ENCODE results near the gene EIF1AD. TPM values are rescaled to one million over a fixed set of nuclear protein-coding genes. Genes with fewer than 3 reads are reported as not detected.
A peak's percentile ranks its signal among the peaks of the same experiment; 100 is the strongest.

The EIF1AD gene
- total and polyA plus RNA-seq, 9 of the 15 experiments (the other 6 are each of a cell fraction or from before 2014, with no cell fraction given): 50.1 to 98.8 (median 58.7) TPM

- TF ChIP-seq ZBTB49 (CRISPR knock-in tag; IDR thresholded peaks at IDR 0.05; ENCODE audit: borderline replicate concordance) (no peak), ZBTB26 (CRISPR knock-in tag; IDR thresholded peaks at IDR 0.05) (peak; percentile 66; the same call in 1 of the 2 replicates), ATF1 (CRISPR knock-in tag; IDR thresholded peaks at IDR 0.05) (no peak), ATF1 (tag; IDR thresholded peaks at IDR 0.05) (peak; percentile 91), TOE1 (IDR thresholded peaks at IDR 0.05; ENCODE audit: borderline replicate concordance) (no peak), TOE1 (CRISPR knock-in tag; IDR thresholded peaks at IDR 0.05; ENCODE audit: borderline replicate concordance, low read depth) (no peak), PTTG1 (tag; IDR thresholded peaks at IDR 0.05; ENCODE audit: low read depth) (no peak), USF2 (CRISPR knock-in tag; IDR thresholded peaks at IDR 0.05) (no peak), POLR2AphosphoS5 (IDR thresholded peaks at IDR 0.05; ENCODE audit: control insufficient read depth, insufficient read depth, low read depth, low read length) (peak; percentile 86), PTRF (tag; IDR thresholded peaks at IDR 0.05) (no peak), HMBOX1 (IDR thresholded peaks at IDR 0.05) (no peak), CBX2 (IDR thresholded peaks at IDR 0.05; ENCODE audit: insufficient read depth, low read length, poor library complexity, severe bottlenecking) (no peak), ZNF561 (CRISPR knock-in tag; conservative IDR thresholded peaks at IDR 0.05) (no peak), EZH2 (IDR thresholded peaks at IDR 0.05; ENCODE audit: borderline replicate concordance, low read depth, low read length) (no peak), CEBPG (CRISPR knock-in tag; IDR thresholded peaks at IDR 0.05) (no peak), CEBPG (tag; conservative IDR thresholded peaks at IDR 0.05 in 1 of 2, IDR thresholded peaks at IDR 0.05 in 1 of 2) (no peak), RFX1 (IDR thresholded peaks at IDR 0.05) (no peak), NCOA6 (IDR thresholded peaks at IDR 0.05) (no peak), BCOR (IDR thresholded peaks at IDR 0.05) (no peak; the same call in 1 of the 2 replicates), PYGO2 (tag; IDR thresholded peaks at IDR 0.05) (no peak), SRF (CRISPR knock-in tag; IDR thresholded peaks at IDR 0.05) (0 out of 4 replicates have a peak, but pooled peaks of 1 of the 2 experiments have one; percentile 40), TARDBP (IDR thresholded peaks at IDR 0.05) (no peak), GABPB1 (CRISPR knock-in tag; IDR thresholded peaks at IDR 0.05) (peak; percentile 96), EP400 (IDR thresholded peaks at IDR 0.05) (peak; percentile 88)
Measured at GRCh38 chr11:65961267-65962140, 40.5 kb downstream of the EIF1AD start, which contains the start of gene SART1 (continued).

Data from K562 (cell line).